ENCODE data around the gene SNX30.

The SNX30 gene

DNA sequence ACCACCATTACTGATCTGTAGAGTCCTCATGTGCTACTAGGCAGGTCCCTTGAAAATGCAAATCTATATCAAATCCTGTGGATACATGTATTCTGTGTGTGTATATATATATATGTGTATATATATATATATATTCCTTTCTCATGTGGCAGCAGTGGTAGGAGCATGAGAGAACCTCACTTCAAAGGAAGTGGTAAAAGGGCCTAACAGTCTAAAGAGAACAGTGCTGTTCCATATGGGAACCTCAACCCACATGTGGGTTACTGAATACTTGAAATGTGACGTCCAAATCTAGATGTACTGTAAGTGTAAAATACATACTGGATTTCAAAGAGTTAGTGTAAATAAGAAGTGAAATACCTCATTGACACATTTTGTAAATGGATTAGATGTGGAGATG is 134.8 kb downstream of the SNX30 start:
- DNase-seq (ENCODE audit: low read depth in 3 of 3) = no peak

DNA sequence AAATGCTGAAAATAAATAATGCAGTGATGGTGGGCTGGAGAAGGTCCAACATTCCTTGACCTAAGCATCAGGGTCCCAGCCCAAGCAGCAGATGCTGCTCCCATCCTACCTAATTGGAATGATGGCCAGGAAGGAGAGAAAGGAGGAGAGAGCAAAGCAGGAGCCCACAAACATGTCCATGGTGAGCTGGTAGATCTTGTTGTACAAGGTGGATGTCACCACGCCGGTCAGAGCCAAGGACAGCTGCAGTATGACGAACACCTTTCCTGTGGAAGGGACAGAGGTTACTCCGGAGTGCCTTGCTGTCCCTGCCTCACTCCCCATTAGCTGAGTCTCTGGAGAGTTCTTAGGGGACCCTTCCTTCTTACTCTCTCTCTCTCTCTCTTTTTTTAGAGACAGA is 135.8 kb downstream of the SNX30 start:
- DNase-seq (ENCODE audit: low read depth in 3 of 3) = no peak

DNA sequence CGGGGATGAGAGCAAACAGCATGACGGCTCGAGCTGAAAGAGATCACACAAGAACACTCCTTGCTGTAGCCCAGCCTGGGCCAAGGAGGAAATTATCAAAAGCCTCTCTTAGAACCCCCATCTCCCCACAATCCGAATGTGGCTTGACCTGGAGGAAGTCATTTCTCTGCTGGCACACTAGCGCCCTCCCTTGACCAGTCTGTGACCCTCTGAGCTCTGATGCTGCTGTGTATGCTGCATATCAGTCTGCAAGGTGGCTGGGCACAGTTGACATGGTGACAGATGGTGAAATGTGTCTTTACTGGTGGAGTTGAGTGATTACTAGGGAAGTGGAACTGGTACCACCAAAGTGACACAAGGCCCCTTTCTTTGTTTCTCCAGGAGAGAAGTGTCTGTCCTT is 136.8 kb downstream of the SNX30 start:
- DNase-seq (ENCODE audit: low read depth in 3 of 3) = no peak

DNA sequence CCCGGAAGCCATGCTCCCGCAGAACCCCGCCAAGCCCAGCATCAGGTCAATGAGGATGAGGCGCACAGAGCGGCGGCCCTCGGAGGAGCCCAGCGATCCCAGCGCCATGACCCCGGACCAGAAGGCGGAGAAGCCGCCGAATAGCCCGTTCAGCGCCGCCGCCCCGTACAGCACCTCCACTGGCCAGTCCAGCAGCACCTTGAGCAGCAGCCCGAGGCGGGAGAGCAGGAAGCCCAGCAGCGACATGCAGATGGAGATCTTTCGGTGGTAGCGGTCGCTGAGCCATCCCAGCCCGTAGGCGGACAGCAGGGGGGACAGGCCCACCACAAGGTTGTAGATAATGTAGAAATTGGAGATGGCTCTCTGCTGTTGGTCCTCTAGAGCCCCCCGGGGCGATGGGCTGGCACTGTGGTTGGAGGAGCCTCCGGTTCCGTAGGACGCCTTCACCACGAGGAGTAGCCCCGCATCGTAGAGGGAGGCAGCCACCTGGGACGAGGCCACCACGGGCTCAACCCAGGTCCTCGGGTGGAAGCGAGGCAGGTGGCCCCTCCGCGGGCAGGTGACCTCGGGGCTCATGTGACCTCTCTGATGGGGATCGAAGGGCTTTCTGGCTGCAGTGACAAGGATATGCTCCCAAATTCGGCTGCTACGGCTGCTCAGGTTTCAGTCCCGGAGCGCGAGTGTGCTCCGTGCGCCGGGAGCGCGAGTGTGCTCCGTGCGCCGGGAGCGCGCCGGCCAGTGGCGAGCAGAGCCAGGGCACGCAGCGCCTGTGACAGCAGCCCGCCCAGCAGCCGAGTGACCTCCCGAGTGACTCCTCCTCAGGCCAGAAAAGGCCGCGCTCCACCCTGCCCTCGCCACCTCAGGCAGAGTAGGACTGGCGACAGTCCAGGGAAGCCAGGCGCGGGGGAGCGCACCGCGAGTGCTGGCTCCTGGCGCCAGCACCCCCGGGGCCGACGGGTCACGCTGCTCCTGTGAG is 139.8 kb downstream of the SNX30 start, which contains the start of gene SLC46A2:
Gene SLC46A2 (minus strand): TSS at position 771 of the 976 bp plus-strand sequence. CDS start 195 bp downstream, at position 576.
- DNase-seq (ENCODE audit: low read depth in 3 of 3) = no peak

DNA sequence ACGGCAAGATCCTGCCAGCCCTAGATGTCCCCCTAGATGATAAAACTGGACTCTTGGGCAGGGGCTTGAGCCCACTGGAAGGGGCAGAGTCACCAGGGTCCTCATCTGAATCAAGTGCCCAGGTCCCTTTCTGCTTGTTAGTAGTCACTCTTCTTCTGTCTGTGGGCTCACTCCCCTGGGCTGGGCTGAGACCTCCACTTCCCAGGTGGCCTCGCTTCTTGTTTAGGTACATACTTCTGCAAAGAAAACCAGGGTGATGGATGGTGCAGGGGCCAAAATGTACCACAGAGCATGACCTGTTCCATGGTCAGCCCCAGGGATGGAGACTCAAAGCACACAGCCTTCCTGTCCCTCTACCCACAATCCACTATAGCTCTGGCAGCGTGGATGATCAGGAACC is 141.0 kb downstream of the SNX30 start:
- no peak for DNase-seq (ENCODE audit: low read depth in 3 of 3)

DNA sequence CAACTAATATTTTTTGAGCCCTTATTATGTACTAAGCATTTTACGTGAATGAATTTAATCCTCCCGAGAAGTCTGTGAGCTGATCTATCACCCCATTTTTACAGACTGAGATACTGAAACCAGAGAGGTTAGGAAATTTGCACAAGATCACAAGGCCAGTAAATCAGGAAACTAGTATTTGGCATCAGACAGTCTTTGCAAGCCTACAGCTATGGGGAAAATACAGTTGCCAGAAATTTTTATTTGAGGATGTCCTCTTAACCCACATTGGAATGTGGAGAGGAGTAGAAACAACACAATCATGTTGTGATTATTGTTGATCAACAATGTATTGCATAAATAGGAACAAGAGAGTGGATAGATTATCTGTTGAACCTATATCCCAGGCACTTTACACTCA is 142.4 kb downstream of the SNX30 start:
- DNase-seq (ENCODE audit: low read depth in 3 of 3) = no peak

DNA sequence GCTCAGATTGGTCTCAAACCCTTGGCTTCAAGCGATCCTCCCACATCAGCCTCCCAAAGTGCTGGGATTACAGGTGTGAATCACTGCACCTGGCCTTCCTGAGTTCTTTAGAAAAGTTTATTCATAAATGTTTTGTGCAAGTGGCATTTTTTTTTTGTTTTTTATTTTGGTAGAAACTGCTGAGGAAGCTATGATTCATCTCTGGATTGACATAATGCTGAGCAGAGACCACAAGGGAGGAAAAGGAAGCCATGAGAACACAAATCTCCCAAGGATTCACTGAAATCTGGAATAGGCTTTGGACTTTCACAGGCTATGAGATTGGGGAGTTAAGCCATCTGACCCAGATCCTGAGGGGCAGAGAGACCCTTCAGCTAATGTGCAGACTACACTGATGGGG is 143.5 kb downstream of the SNX30 start:
- DNase-seq (ENCODE audit: low read depth in 3 of 3) = no peak

DNA sequence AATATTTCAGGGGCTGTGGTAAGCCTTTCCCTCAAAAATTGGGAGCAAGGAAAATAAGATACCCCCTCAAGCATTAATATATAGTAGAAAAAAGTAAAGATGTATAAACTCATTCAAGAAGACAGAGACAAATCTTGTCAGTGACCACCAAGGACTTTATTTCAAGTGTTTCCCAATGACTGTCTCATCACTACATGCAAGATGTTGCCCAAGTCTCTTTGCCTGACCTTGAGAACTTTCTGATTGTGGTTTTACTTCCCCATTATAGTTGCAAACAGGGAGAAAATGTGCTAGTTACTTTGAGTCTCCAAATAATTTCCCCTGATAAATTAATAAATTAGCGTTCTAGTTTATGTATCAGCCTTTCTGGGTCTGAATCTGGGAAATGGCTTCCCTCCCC is 144.1 kb downstream of the SNX30 start:
- no peak for DNase-seq (ENCODE audit: low read depth in 3 of 3)

DNA sequence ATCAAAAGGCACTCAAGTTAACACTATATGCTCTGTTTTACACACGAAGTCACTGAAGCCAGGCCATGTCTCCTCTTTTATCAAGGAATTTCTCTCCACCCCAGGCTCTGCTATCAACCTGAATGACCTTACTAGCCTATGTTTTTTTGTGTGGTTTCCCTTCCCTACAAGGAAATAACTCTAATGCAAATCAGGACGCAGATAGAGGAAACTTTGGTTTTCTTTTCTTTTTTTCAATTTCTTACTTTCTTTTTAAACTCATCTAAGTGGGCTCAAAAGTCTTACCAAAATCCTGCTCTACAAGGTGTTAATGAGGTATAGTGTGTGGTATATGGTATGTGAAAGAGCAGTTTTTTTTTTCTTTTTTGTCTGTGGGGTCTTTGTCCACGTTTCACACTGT is 145.6 kb downstream of the SNX30 start:
- DNase-seq (ENCODE audit: low read depth in 3 of 3) = no peak

DNA sequence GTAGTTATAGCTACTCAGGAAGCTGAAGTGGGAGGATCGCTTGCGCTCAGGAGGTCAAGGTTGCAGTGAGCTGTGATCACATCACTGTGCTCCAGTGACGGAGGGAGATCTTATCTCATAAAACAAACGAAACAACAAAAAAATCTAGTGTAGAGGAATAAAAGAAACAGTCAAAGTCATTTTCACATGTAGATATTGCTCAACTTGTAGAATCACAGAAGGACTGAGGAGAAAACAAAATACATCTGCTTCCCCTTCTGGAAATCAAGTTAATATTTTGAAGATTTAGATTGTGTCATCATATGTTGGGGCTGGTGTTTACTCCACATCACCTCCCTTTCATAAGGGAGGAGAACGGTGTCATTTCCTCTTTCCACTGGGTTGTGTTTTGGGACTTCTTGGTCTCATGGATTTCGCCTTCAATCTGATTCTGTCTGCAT is 148.3 kb downstream of the SNX30 start:
- no peak for DNase-seq (ENCODE audit: low read depth in 3 of 3)

DNA sequence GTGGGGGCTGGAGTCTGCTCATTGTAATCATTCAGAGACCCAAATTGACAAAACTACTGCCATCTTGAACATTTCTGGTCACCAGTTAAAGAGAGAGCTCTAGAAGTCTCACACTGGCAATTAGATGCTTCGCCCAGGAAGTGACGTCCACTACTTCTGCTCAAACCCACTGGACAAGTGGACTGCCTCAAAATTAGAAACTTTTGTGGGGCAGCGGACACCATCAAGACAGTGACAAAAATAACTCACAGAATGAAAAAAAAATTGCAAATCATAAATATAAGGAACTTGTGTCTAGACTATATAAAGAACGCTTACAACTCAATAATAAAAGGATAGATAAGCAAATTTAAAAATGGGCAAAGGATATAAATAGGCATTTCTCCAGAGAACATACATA is 149.9 kb downstream of the SNX30 start:
- DNase-seq (ENCODE audit: low read depth in 3 of 3) = no peak

DNA sequence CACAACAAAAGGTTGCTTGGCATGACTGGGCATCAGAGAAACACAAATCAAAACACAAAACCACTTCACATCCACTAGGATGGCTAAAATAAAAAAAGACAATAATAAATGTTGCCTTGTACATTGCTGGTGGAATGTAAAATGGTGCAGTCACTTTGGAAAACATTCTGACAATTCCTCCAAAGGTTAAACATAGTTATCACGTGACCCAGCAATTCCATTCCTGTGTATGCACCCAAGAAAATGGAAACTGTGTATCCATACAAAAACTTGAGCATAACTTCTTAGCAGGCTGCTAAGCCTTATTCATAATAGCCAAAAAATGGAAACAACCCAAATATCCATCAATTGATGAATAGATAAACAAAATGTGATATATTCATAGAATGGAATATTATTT is 150.3 kb downstream of the SNX30 start:
- DNase-seq (ENCODE audit: low read depth in 3 of 3) = no peak

DNA sequence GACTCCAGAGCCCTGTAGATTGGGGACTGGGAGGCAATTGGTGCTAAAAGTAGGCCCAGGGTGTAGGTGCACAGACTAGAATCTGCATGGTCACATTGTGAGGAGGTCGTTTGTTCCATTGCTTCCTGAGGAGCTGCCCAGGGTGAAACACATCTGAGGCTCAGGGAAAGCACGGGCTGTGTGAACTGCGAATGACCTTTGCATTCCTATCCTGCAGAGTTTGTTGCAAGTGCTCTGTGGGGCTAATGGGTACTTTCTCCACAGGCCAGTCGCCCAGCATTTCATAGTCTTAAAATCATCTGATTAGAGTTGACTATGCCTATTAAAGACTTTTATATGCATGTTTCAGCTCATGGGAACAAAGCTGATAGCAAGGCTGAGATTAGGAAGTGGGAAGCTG is 154.5 kb downstream of the SNX30 start:
- no peak for DNase-seq (ENCODE audit: low read depth in 3 of 3)

DNA sequence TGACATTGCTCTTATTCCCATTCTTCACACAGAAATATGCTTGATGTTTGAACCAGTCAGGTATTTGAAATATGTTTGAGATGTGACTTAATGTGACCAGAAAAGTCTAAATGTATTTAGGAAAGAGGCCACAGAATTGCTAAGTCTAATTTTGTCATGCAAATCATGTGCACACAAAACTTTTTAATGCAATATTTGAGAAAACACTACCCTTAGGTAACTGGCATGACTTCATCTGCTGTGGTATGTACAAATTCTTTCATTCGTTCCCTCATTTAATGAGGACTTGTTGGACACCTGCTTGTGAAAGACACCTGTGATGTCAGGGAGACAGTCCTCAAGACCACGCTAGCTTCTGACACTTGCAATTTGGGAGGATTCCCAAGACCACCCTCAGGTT is 161.2 kb downstream of the SNX30 start:
- DNase-seq (ENCODE audit: low read depth in 3 of 3) = no peak

DNA sequence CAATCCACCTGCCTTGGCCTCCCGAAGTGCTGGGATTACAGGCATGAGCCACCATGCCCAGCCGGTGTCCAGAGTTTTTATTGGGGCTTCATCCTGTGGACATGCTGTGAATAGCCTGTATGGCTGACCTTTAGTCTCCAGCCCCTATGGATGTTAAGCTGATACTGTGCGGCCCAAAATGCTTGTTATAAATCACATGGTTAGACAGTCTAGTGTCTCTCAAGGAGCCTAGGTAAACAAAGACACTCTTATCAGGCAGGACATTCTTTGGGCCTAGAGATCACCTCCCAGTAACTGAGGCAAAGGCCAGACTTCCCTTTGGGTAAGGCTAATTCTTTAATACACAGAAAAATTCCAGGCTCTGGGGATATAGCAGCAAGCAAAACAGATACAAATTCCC is 162.1 kb downstream of the SNX30 start:
- DNase-seq (ENCODE audit: low read depth in 3 of 3) = no peak

DNA sequence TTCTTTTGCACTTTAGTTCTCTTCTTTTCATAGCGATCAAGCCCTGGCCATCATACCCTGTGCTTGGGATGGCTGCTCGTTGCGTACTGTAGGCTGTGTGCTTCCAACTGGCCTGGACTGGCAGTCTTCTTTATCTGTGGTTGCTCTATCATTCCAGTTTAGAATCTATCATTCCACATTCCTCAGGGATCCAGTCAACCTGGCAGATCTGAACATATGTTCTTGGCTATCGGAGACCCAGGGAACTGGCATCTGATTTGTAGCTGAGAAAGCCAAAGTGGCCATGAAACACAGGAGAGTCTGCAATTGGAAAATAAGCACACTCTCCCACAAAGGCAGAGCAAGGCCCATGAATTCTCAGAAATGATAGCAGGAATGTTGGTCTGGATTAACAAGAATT is 162.8 kb downstream of the SNX30 start:
- no peak for DNase-seq (ENCODE audit: low read depth in 3 of 3)

DNA sequence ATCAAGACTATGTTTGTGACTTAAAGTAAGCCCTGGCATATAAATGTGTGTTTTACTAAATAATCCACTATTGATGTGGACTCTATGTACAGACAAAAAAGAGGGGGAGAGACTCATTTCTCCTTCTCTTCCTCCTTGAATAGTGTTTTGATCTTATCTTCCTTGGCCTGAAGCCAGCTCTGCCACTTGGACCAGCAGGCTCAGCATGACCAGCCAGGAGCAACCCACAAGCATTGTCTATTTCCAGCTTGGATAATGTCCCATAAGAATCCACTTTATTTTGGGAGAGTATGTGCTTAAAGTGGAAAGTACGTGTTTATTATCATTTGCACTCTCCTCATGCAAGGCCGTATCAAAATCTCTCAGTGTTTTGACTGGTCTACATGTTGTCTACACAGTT is 164.0 kb downstream of the SNX30 start:
- no peak for DNase-seq (ENCODE audit: low read depth in 3 of 3)

DNA sequence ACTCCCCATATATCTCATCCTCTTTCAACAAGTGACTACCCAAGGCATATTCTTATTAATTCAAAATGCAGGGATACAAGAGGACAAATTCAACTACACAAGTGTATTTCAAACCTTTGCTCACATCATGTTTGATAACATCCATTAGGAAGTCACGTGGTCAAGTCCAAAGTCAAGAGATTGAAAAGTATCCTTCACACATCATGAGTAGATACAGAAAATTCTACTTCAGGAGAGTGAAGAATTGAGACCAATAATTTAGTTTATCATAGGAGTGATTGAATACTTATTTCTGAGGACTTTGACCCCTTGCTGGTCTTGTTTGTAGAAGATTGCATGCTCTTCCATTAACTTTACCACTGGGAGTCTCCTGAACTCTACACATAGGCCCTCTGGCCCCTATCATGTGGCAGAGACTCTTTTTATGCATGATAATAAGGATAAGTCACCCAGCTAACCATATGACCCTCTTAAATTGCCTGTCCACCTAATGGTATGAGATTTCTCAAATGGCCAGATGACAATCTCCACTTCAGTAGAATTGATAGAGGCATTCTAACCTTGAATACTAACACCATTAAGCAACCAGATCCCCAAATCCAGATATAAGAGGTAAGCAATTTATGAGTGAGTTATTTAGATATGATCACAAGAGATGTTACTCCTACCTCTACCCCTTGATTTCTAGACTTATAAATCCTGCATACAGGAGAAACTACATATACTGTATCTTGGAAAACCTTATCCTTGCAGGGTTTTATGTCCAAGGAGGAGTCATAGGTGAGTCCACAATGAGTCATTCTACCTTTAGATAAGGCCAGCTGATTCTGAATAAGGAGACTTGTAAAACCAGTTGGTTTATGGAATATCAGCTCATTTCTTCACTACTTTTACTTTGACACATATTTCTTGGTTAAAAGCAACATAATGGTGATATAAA is 166.8 kb downstream of the SNX30 start:
- DNase-seq (ENCODE audit: low read depth in 3 of 3) = no peak

DNA sequence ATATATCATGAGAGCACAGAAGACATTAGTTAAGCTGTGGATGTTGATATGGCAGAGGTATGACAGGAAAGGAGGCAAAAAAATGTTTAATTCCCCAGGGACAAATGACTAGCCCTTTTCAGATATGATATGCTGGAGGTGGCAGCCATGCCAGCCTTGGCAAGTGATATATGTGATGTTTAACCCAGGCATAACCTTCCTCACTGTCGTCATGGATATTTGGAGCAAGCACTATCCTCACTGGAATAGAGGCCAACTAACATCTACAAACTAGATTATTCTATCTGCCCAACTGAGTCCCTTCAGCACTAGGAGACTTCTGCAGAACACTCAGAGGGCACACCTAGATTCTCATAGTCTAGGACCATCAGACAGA is 167.4 kb downstream of the SNX30 start:
- DNase-seq (ENCODE audit: low read depth in 3 of 3) = no peak

DNA sequence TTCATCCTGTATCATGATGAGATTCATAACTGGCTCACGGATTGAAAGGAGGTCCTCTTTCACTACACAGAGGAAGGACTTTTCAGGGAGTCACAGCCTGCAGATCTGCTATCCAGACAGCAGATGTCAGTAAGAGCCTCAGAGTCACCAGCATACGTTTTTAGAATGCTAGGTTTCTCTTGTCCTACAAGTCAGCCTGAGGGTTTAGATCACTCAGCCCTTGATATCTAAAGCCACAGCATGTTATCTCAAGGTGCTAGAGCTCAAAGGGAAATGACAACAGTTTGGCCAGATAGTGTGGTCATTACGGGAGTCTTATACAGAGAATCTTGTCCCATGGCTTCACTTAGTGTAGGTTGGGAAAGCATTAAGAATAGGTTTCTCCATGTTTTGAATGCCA is 171.0 kb downstream of the SNX30 start:
- DNase-seq (ENCODE audit: low read depth in 3 of 3) = no peak

Measured in stimulated activated CD4-positive, alpha-beta T cell treated with anti-CD3 and anti-CD28 coated beads, TNF-alpha, amount 100 ng/mL, for 24 hours (primary cell).